Right atrium auricular region (tissue), 2 donors: ENCODE data around the gene KMT2A. TPM values are rescaled to one million over a fixed set of nuclear protein-coding genes. Genes with fewer than 3 reads are reported as not detected.
"Not testable (repeated sequence)": the region's sequence is repeated elsewhere in the genome, so short reads cannot be mapped to it uniquely, and the experiment has no call there.

Experiments used
- DNase-seq: peaks from one replicate; pipeline ENCODE4 v3.0.0-alpha.2; 2019; ENCODE audit warnings: low spot score
- H3K27ac ChIP-seq, 2 donors: fragments of 200-600 bp; sonication (generic); 1 replicate in 1 of 2; 2 replicates in 1 of 2; pipeline ENCODE4 v1.5.1; 2016 to 2019
- H3K27me3 ChIP-seq, 2 donors: fragments of 200-600 bp; sonication (generic); one replicate each; pipeline versions ENCODE4 v1.5.1 to v1.6.0; 2017 to 2019
- H3K36me3 ChIP-seq: fragments of 200-600 bp; sonication (generic); one replicate; pipeline ENCODE4 v1.5.1; 2016
- H3K4me1 ChIP-seq, 2 donors: fragments of 200-600 bp; sonication (generic); one replicate each; pipeline versions ENCODE4 v1.5.1 to v1.6.0; 2017 to 2019
- H3K4me3 ChIP-seq, 2 donors: fragments of 200-600 bp; sonication (generic); 1 replicate in 1 of 2; 2 replicates in 1 of 2; pipeline ENCODE4 v1.5.1; 2017 to 2019; ENCODE audit warnings: mild to moderate bottlenecking in 1 of 2, moderate library complexity in 1 of 2
- H3K9me3 ChIP-seq, 2 donors: fragments of 200-600 bp; sonication (generic); one replicate each; pipeline ENCODE4 v1.5.1; 2019
- CTCF ChIP-seq, 2 donors: fragments of 200-600 bp; sonication (generic); IDR thresholded peaks; one replicate each; pipeline ENCODE4 v1.5.1; 2019; ENCODE audit warnings: antibody characterized with exemption in 2 of 2
- total RNA-seq, 2 donors: library from RNA; depleted of rRNA; stranded (reverse); fragments of >200 nt; gene quantifications; one replicate each; pipeline ENCODE4 v1.1.0, GENCODE V29; 2016

The KMT2A gene
- total RNA-seq, 2 donors from 2014 or later, result 28.1 to 41.7 TPM

GRCh38 chr11:118415062-118415738 is 21.1 kb upstream of the KMT2A start:
- Histone ChIP-seq H3K27me3 (no peaks in the 10 kb centered on the region), H3K4me3 (no peak overlapping the region), H3K36me3 (no peaks in the 10 kb centered on the region), H3K4me1 (peaks cover 0 to 10% of the 10 kb centered on the region in 2 donors), H3K27ac (no peak overlapping the region), H3K9me3 (no peaks in the 10 kb centered on the region)
- no peak for TF ChIP-seq CTCF (IDR thresholded peaks at IDR 0.05)
- no peak for DNase-seq

GRCh38 chr11:118415739-118416068 is 20.6 kb upstream of the KMT2A start:
- no peaks in the 10 kb centered on the region for H3K27me3 ChIP-seq
- H3K27ac ChIP-seq, result no peak overlapping the region
- TF ChIP-seq CTCF (IDR thresholded peaks at IDR 0.05), result no peak
- H3K9me3 ChIP-seq, result no peaks in the 10 kb centered on the region
- H3K4me3 ChIP-seq, result no peak overlapping the region
- DNase-seq, result no peak
- H3K4me1 ChIP-seq, result peaks cover 0 to 8% of the 10 kb centered on the region in 2 donors
- H3K36me3 ChIP-seq, result no peaks in the 10 kb centered on the region

- H3K27me3 ChIP-seq, DNase-seq, H3K27ac ChIP-seq, H3K4me1 ChIP-seq, H3K36me3 ChIP-seq, H3K9me3 ChIP-seq, H3K4me3 ChIP-seq: not testable (repeated sequence)
Observed at GRCh38 chr11:118416900-118417299, 19.4 kb upstream of the KMT2A start.

- Histone ChIP-seq H3K27ac (no peak overlapping the region), H3K4me3 (no peak overlapping the region), H3K36me3 (no peaks in the 10 kb centered on the region), H3K27me3 (no peaks in the 10 kb centered on the region), H3K4me1 (peaks cover 0 to 8% of the 10 kb centered on the region in 2 donors), H3K9me3 (no peaks in the 10 kb centered on the region)
- no peak for TF ChIP-seq CTCF (IDR thresholded peaks at IDR 0.05)
- no peak for DNase-seq
Observed at GRCh38 chr11:118417801-118418200, 18.5 kb upstream of the KMT2A start.

GRCh38 chr11:118418766-118419165 is 17.5 kb upstream of the KMT2A start:
- no peak for TF ChIP-seq CTCF (IDR thresholded peaks at IDR 0.05)

GRCh38 chr11:118427707-118428106 is 8.6 kb upstream of the KMT2A start:
- no peak overlapping the region for H3K4me3 ChIP-seq
- no peaks in the 10 kb centered on the region for H3K9me3 ChIP-seq
- TF ChIP-seq CTCF (IDR thresholded peaks at IDR 0.05), result no peak
- no peaks in the 10 kb centered on the region for H3K27me3 ChIP-seq
- H3K4me1 ChIP-seq, result no peaks in the 10 kb centered on the region
- H3K36me3 ChIP-seq, result no peaks in the 10 kb centered on the region
- no peak overlapping the region for H3K27ac ChIP-seq
- DNase-seq, result no peak

More at GRCh38 chr11:118418766-118419165, 17.5 kb upstream of the KMT2A start:
- Histone ChIP-seq H3K27me3 (no peaks in the 10 kb centered on the region), H3K4me3 (no peak overlapping the region), H3K4me1 (peaks cover 0 to 8% of the 10 kb centered on the region in 2 donors), H3K36me3 (no peaks in the 10 kb centered on the region), H3K9me3 (no peaks in the 10 kb centered on the region), H3K27ac (no peak overlapping the region)
- DNase-seq, result no peak
